Glutamatergic neuron (in vitro differentiated cells): ENCODE results near the gene CHERP. TPM values are rescaled to one million over a fixed set of nuclear protein-coding genes. Genes with fewer than 3 reads are reported as not detected.

ENCODE experiments used
- DNase-seq: peaks from one replicate; pipeline ENCODE4 v3.0.0; 2022
- H3K27ac Mint-ChIP-seq: one replicate; pipeline ENCODE4 v1.8.0; 2020; ENCODE audit warnings: mild to moderate bottlenecking, mixed read lengths, inconsistent platforms; ENCODE audit not compliant: unreplicated experiment
- H3K27me3 Mint-ChIP-seq: one replicate; pipeline ENCODE4 v1.8.0; 2020; ENCODE audit warnings: mild to moderate bottlenecking, moderate library complexity, mixed read lengths, inconsistent platforms; ENCODE audit not compliant: unreplicated experiment
- H3K36me3 Mint-ChIP-seq: one replicate; pipeline ENCODE4 v1.8.0; 2020; ENCODE audit warnings: mild to moderate bottlenecking, mixed read lengths, inconsistent platforms; ENCODE audit not compliant: unreplicated experiment
- H3K4me1 Mint-ChIP-seq: one replicate; pipeline ENCODE4 v1.8.0; 2020; ENCODE audit warnings: mild to moderate bottlenecking, low read depth, mixed read lengths, inconsistent platforms; ENCODE audit not compliant: unreplicated experiment
- H3K4me3 Mint-ChIP-seq: one replicate; pipeline ENCODE4 v1.8.0; 2020; ENCODE audit warnings: mild to moderate bottlenecking, mixed read lengths, inconsistent platforms; ENCODE audit not compliant: unreplicated experiment
- H3K9me3 Mint-ChIP-seq: one replicate; pipeline ENCODE4 v1.8.0; 2020; ENCODE audit warnings: mild to moderate bottlenecking, moderate library complexity, mixed read lengths, inconsistent platforms; ENCODE audit not compliant: unreplicated experiment
- CTCF ChIP-seq: fragments of 200-600 bp; sonication (generic); IDR thresholded peaks from one replicate; pipeline ENCODE4 v1.5.0; 2021; ENCODE audit not compliant: partially characterized antibody, unreplicated experiment
- total RNA-seq: library from RNA; stranded (reverse); fragmentation: NEBNext Ultra II Directional; extraction: Animal tissue kit (Norgen Biotek cat#: 25700); gene quantifications from one replicate; pipeline ENCODE4 v1.2.1, GENCODE V29; 2021; ENCODE audit not compliant: unreplicated experiment

Gene CHERP
- total RNA-seq, 1 donor from 2014 or later: 50.7 TPM

DNA sequence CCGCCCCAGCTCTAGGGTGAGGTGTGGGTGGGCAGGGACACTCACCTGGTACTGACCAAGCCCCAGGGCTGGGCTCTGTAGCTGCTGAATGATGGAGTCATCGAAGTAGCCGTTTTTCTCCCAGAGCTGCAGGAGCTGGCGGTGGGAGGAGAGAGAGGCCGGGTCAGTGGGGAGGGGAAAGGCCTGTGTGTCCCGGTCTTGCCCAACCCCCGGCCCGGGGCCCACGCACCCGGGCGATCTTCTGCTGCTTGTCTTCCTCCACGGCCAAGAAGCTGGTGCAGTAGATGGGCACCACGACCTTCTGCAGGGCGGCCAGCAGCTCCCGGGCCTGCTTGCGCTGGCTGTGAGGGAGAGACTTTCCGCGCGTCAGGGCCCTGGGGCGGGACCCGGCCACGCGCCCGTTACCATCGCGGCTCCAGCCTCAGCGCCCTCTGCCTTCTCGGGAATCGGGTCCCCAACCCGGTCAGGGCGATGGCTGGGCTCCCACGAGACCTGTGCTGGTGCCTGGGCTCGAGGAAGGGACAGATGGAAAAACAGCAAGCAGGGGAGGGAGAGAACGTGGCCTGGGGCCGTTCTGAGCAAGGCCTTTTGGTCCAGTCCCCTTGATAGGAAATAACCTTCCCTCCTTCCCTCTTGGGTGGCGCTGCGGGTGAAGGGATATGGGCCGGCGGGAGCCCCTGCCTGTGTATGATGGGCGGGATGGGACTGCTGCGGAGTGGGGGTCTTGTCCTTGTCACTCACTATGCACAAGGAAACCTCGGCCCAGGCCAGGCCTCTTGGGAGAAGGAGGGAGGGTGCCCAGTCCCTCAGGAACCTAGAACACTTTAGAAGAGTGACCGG is 11.5 kb downstream of the CHERP start:
- Mint-ChIP-seq H3K4me1 (no peaks in the 10 kb centered on the region), H3K9me3 (no peaks in the 10 kb centered on the region), H3K4me3 (no peak overlapping the region), H3K36me3 (no peaks in the 10 kb centered on the region), H3K27ac (no peak overlapping the region), H3K27me3 (peaks cover 5% of the 10 kb centered on the region)
- no peak for DNase-seq
- TF ChIP-seq CTCF: no peak

- Mint-ChIP-seq H3K4me3 (no peak overlapping the region), H3K27ac (no peak overlapping the region), H3K27me3 (peaks cover 5% of the 10 kb centered on the region), H3K36me3 (no peaks in the 10 kb centered on the region), H3K4me1 (no peaks in the 10 kb centered on the region), H3K9me3 (no peaks in the 10 kb centered on the region)
- no peak for TF ChIP-seq CTCF
- no peak for DNase-seq
Measured at GRCh38 chr19:16529466-16530144, 12.6 kb downstream of the CHERP start.

DNA sequence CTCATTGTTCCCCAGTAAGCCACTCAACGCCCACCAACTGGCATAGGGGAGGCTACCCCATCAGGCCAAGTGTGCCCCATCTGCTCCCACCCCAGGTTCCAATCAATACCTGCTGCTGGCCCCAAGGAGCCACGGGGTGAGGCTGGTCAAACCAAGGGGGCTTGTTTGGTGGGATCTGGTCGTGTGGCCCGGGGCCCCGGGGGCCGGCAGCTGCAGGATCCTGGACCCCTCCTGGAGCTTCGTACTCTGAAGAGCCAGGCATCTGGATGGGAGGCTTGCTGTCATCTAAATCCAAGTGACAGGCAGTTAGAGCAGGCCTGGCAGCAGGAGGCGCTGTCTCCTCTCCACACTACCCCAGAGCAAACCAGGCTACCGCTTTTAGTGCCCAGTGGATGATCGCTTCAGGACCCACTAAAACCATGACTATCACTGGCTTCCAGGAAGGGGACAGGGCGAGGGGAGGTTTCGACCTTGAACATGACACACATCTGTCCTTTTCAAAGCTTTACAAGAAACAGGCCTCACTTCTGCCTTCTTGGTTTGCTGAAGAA is 14.2 kb downstream of the CHERP start:
- H3K4me3 Mint-ChIP-seq: no peak overlapping the region
- no peaks in the 10 kb centered on the region for H3K4me1 Mint-ChIP-seq
- peak; percentile 63 for DNase-seq
- H3K36me3 Mint-ChIP-seq: no peaks in the 10 kb centered on the region
- peaks cover 5% of the 10 kb centered on the region for H3K27me3 Mint-ChIP-seq
- TF ChIP-seq CTCF: peak; percentile 22
- no peaks in the 10 kb centered on the region for H3K9me3 Mint-ChIP-seq
- no peak overlapping the region for H3K27ac Mint-ChIP-seq

DNA sequence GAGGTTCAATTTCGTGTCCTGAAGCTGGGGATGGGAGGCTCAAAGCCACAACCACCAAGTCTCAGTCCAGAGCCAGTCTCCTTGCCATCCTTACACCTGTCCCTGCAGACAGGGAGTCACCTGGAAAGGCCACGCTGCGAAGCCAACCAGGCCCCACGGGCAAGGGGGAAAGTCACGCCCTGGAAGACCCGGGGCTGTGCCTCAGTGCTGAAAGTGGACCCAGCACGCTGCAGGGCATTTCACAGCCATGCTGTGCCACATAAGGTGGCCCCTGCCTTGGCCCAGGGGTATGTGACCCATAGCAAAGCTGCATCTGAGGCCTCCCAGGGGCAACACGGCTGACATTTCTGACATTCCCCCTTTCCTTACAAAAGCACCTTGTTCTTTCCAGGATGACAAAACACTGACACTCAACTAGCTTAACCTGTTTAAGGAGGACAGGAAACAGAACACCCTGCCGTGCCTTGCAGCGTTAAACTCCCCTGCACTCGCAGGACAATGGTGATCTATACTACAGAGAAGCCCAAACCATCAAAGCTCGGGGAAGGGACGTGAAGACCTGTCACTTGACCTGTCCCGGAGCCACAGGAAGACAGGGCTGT is 14.8 kb downstream of the CHERP start:
- no peak overlapping the region for H3K27ac Mint-ChIP-seq
- no peak overlapping the region for H3K4me3 Mint-ChIP-seq
- no peaks in the 10 kb centered on the region for H3K36me3 Mint-ChIP-seq
- no peaks in the 10 kb centered on the region for H3K9me3 Mint-ChIP-seq
- no peak for DNase-seq
- peaks cover 5% of the 10 kb centered on the region for H3K27me3 Mint-ChIP-seq
- TF ChIP-seq CTCF: no peak
- no peaks in the 10 kb centered on the region for H3K4me1 Mint-ChIP-seq
